Keratinocyte (primary cell): ENCODE results near the gene CACNA1I. TPM values are rescaled to one million over a fixed set of nuclear protein-coding genes. Genes with fewer than 3 reads are reported as not detected.

ENCODE experiments used
- DNase-seq: peaks from one replicate; pipeline ENCODE4 v3.0.0-alpha.2; 2011; ENCODE audit warnings: low read depth, missing footprints, low spot score
- FAIRE-seq: peaks from 2 replicates; lab custom pipeline; 2011; peaks lifted over from hg19 to GRCh38; lab: Jason Lieb, UNC
- H2AFZ ChIP-seq: 2 replicates; pipeline ENCODE4 v1.6.0; 2012; ENCODE audit warnings: low read length, control low read depth, inconsistent platforms; ENCODE audit not compliant: control insufficient read depth
- H3K27ac ChIP-seq: 2 replicates; pipeline ENCODE4 v1.5.1; 2011; ENCODE audit warnings: low read length; ENCODE audit not compliant: control insufficient read depth, insufficient read depth
- H3K27me3 ChIP-seq: 3 replicates; pipeline ENCODE4 v1.6.0; 2011; ENCODE audit warnings: low read length; ENCODE audit not compliant: control insufficient read depth, insufficient read depth; ENCODE audit errors: extremely low read depth
- H3K36me3 ChIP-seq, 2 experiments: 2 replicates in 1 of 2; 3 replicates in 1 of 2; pipeline ENCODE4 v1.5.1; 2011; ENCODE audit warnings: low read length in 2 of 2, mild to moderate bottlenecking in 1 of 2; ENCODE audit not compliant: control insufficient read depth in 2 of 2, insufficient read depth in 2 of 2; ENCODE audit errors: extremely low read depth in 1 of 2
- H3K4me1 ChIP-seq: 3 replicates; pipeline ENCODE4 v1.5.1; 2011; ENCODE audit warnings: low read length; ENCODE audit not compliant: control insufficient read depth, insufficient read depth; ENCODE audit errors: extremely low read depth
- H3K4me2 ChIP-seq: 3 replicates; pipeline ENCODE4 v1.6.0; 2011; ENCODE audit warnings: low read depth, low read length; ENCODE audit not compliant: control insufficient read depth, insufficient read depth; ENCODE audit errors: extremely low read depth
- H3K4me3 ChIP-seq, 3 experiments: fragments of 200-600 bp in 1 of 3; sonication (generic) in 1 of 3; 2 replicates in 2 of 3; 3 replicates in 1 of 3; pipeline ENCODE4 v1.5.1; 2011 to 2016; ENCODE audit warnings: low read length in 3 of 3, mild to moderate bottlenecking in 3 of 3, control low read depth in 2 of 3, inconsistent platforms in 1 of 3, low read depth in 1 of 3, mixed read lengths in 1 of 3, mixed run types in 1 of 3, moderate library complexity in 1 of 3; ENCODE audit not compliant: control insufficient read depth in 2 of 3, insufficient read depth in 2 of 3; ENCODE audit errors: extremely low read depth in 1 of 3
- H3K79me2 ChIP-seq: 2 replicates; pipeline ENCODE4 v1.6.0; 2012; ENCODE audit warnings: low read length; ENCODE audit not compliant: control insufficient read depth, insufficient read depth
- H3K9ac ChIP-seq: 3 replicates; pipeline ENCODE4 v1.6.0; 2011; ENCODE audit warnings: low read length; ENCODE audit not compliant: control insufficient read depth, insufficient read depth; ENCODE audit errors: extremely low read depth
- H3K9me1 ChIP-seq: 3 replicates; pipeline ENCODE4 v1.6.0; 2011; ENCODE audit warnings: low read length; ENCODE audit not compliant: control insufficient read depth, insufficient read depth; ENCODE audit errors: extremely low read depth
- H3K9me3 ChIP-seq: 2 replicates; pipeline ENCODE4 v1.5.1; 2012; ENCODE audit warnings: low read depth, low read length; ENCODE audit not compliant: control insufficient read depth
- H4K20me1 ChIP-seq: 3 replicates; pipeline ENCODE4 v1.6.0; 2011; ENCODE audit warnings: low read length; ENCODE audit not compliant: control insufficient read depth, insufficient read depth; ENCODE audit errors: extremely low read depth
- CTCF ChIP-seq, 3 experiments: IDR thresholded peaks in 1 of 3; conservative IDR thresholded peaks in 1 of 3; optimal IDR thresholded peaks in 1 of 3; 2 replicates in 2 of 3; 3 replicates in 1 of 3; pipeline versions ENCODE3 to v1.5.1; 2011; ENCODE audit warnings: low read length in 3 of 3, mild to moderate bottlenecking in 3 of 3, moderate library complexity in 2 of 3, control low read depth in 1 of 3, inconsistent platforms in 1 of 3; ENCODE audit not compliant: insufficient read depth in 2 of 3; ENCODE audit errors: extremely low read depth in 1 of 3
- EZH2 ChIP-seq: IDR thresholded peaks from one replicate; pipeline ENCODE4 v1.6.1; 2012; ENCODE audit warnings: inconsistent platforms, mild to moderate bottlenecking, low read length, moderate library complexity
- dilution Hi-C: fragments of 300-500 bp; cut with MboI; formaldehyde crosslinking; loops from one replicate; pipeline ENCODE4 v1.7.0; 2020; ENCODE audit warnings: low sequenced_read_pairs; ENCODE audit not compliant: extremely low pct_ligation_motif_present
- polyA plus RNA-seq, 5 experiments: library from polyadenylated mRNA; depleted of rRNA in 3 of 5; stranded (reverse) in 3 of 5; stranded (forward) in 1 of 5; unstranded in 1 of 5; fragments of >200 nt; gene quantifications; 1 replicate in 1 of 5; 2 replicates in 3 of 5; 3 replicates in 1 of 5; pipeline versions ENCODE4 v1.2.1 to v1.2.3, GENCODE V29; 2011 to 2012; ENCODE audit warnings: missing spikeins in 2 of 5, low read depth in 1 of 5, low replicate concordance in 1 of 5

The CACNA1I gene
- polyA plus RNA-seq, 1 donor (not counting 4 experiments of a cell fraction or from before 2014, with no cell fraction given) = not detected

GRCh38 chr22:39663751-39664150 is 93.2 kb downstream of the CACNA1I start:
- no peak overlapping the region for H2AFZ ChIP-seq
- DNase-seq (no peak), FAIRE-seq (no peak)
- H3K4me2 ChIP-seq = no peak overlapping the region
- H4K20me1 ChIP-seq = no peaks in the 10 kb centered on the region
- no peaks in the 10 kb centered on the region for H3K79me2 ChIP-seq
- dilution Hi-C loops = no loop called here
- no peaks in the 10 kb centered on the region for H3K9me1 ChIP-seq
- no peaks in the 10 kb centered on the region for H3K4me1 ChIP-seq
- H3K9me3 ChIP-seq = peaks cover 2% of the 10 kb centered on the region
- H3K36me3 ChIP-seq = no peaks in the 10 kb centered on the region
- H3K4me3 ChIP-seq = no peak overlapping the region
- TF ChIP-seq CTCF (optimal IDR thresholded peaks at IDR 0.05 in 1 of 3, IDR thresholded peaks at IDR 0.05 in 1 of 3, conservative IDR thresholded peaks at IDR 0.05 in 1 of 3; ENCODE audit: extremely low read depth in 1 of 3, insufficient read depth in 2 of 3, low read length in 3 of 3) (no peak), EZH2 (no peak)
- H3K9ac ChIP-seq = no peak overlapping the region
- H3K27ac ChIP-seq = no peak overlapping the region
- peaks cover 68% of the 10 kb centered on the region for H3K27me3 ChIP-seq

- no peak for FAIRE-seq
- H3K4me3 ChIP-seq = no peak overlapping the region
- no peaks in the 10 kb centered on the region for H3K4me1 ChIP-seq
- H2AFZ ChIP-seq = no peak overlapping the region
- no peak for TF ChIP-seq CTCF (optimal IDR thresholded peaks at IDR 0.05 in 1 of 3, IDR thresholded peaks at IDR 0.05 in 1 of 3, conservative IDR thresholded peaks at IDR 0.05 in 1 of 3; ENCODE audit: extremely low read depth in 1 of 3, insufficient read depth in 2 of 3, low read length in 3 of 3)
- no peak for TF ChIP-seq EZH2
- no peak for DNase-seq
- no peaks in the 10 kb centered on the region for H3K79me2 ChIP-seq
- dilution Hi-C loops = no loop called here
- no peaks in the 10 kb centered on the region for H3K36me3 ChIP-seq
- no peaks in the 10 kb centered on the region for H3K9me1 ChIP-seq
- H3K9me3 ChIP-seq = peaks cover 2% of the 10 kb centered on the region
- H3K9ac ChIP-seq = no peak overlapping the region
- H3K27ac ChIP-seq = no peak overlapping the region
- peaks cover 60% of the 10 kb centered on the region for H3K27me3 ChIP-seq
- H4K20me1 ChIP-seq = no peaks in the 10 kb centered on the region
- H3K4me2 ChIP-seq = no peak overlapping the region
Observed at GRCh38 chr22:39664485-39665200, 94.1 kb downstream of the CACNA1I start.
